Kidney (tissue), 14 donors: ENCODE measurements around the gene POM121L12. TPM values are rescaled to one million over a fixed set of nuclear protein-coding genes. Genes with fewer than 3 reads are reported as not detected.

Experiments used
- DNase-seq, 5 donors: peaks; one replicate each; pipeline ENCODE4 v3.0.0-alpha.2; 2013 to 2020
- FAIRE-seq: peaks from 2 replicates; lab custom pipeline; 2012; peaks lifted over from hg19 to GRCh38; lab: Jason Lieb, UNC
- H3K27ac ChIP-seq, 2 donors: one replicate each; pipeline ENCODE4 v1.7.0; 2013; ENCODE audit warnings: low read depth in 2 of 2, low read length in 2 of 2, inconsistent platforms in 1 of 2
- H3K27me3 ChIP-seq: one replicate; pipeline ENCODE4 v1.7.1; 2013; ENCODE audit warnings: low read length, inconsistent platforms; ENCODE audit not compliant: control insufficient read depth, insufficient read depth
- H3K36me3 ChIP-seq, 3 donors: one replicate each; pipeline versions ENCODE4 v1.7.0 to v1.7.1; 2013; ENCODE audit warnings: low read length in 3 of 3, control low read depth in 1 of 3, inconsistent platforms in 1 of 3; ENCODE audit not compliant: insufficient read depth in 3 of 3, control insufficient read depth in 2 of 3
- H3K4me1 ChIP-seq, 3 donors: one replicate each; pipeline versions ENCODE4 v1.7.0 to v1.7.1; 2013; ENCODE audit warnings: low read length in 3 of 3, inconsistent platforms in 1 of 3, low read depth in 1 of 3; ENCODE audit not compliant: control insufficient read depth in 2 of 3, insufficient read depth in 2 of 3
- H3K4me3 ChIP-seq, 3 donors: one replicate each; pipeline versions ENCODE4 v1.7.0 to v1.8.1; 2013; ENCODE audit warnings: low read length in 3 of 3, control low read depth in 1 of 3, inconsistent platforms in 1 of 3
- H3K9ac ChIP-seq, 3 donors: one replicate each; pipeline versions ENCODE4 v1.7.0 to v1.7.1; 2013; ENCODE audit warnings: low read length in 3 of 3, control low read depth in 1 of 3, inconsistent platforms in 1 of 3
- H3K9me3 ChIP-seq, 3 donors: one replicate each; pipeline versions ENCODE4 v1.7.0 to v1.7.1; 2013; ENCODE audit warnings: low read length in 3 of 3, control low read depth in 1 of 3, inconsistent platforms in 1 of 3; ENCODE audit not compliant: control insufficient read depth in 2 of 3, insufficient read depth in 1 of 3
- intact Hi-C: fragments of 100-400 bp; cut with DNase I; formaldehyde crosslinking; loops from one replicate; pipeline ENCODE4 v1.11.1; 2022
- polyA plus RNA-seq: library from polyadenylated mRNA; stranded (reverse); fragments of 350-450 nt; fragmentation: Illumina TruSeq; extraction: RNeasy Lipid Tissue Mini Kit (QIAGEN cat#74804); gene quantifications from one replicate; pipeline ENCODE4 v1.2.3, GENCODE V29; 2014; ENCODE audit warnings: low read depth, low replicate concordance; ENCODE audit not compliant: insufficient read depth
- total RNA-seq: library from RNA; stranded (reverse); fragmentation: NEBNext Ultra II Directional; extraction: Animal tissue kit (Norgen Biotek cat#: 25700); gene quantifications from one replicate; pipeline ENCODE4 v1.2.1, GENCODE V29; 2021
- TF ChIP-seq, protein P1 (sequence below): IDR thresholded peaks from 3 replicates; pipeline ENCODE4 v1.5.1; 2012; ENCODE audit warnings: mild to moderate bottlenecking, moderate library complexity, borderline replicate concordance; ENCODE audit not compliant: insufficient read depth; ENCODE audit errors: extremely low read depth
- donor health status: control.
- donor health status: control.
- donor health status: control.
- donor health status: control.
- donor health status: control.
- donor health status: DM: yes; HTN: yes; CAD: no.
- donor health status: Normal renal cell carcinoma (clear cell type).

The POM121L12 gene
- total and polyA plus RNA-seq, 2 donors from 2014 or later, result not detected

DNA sequence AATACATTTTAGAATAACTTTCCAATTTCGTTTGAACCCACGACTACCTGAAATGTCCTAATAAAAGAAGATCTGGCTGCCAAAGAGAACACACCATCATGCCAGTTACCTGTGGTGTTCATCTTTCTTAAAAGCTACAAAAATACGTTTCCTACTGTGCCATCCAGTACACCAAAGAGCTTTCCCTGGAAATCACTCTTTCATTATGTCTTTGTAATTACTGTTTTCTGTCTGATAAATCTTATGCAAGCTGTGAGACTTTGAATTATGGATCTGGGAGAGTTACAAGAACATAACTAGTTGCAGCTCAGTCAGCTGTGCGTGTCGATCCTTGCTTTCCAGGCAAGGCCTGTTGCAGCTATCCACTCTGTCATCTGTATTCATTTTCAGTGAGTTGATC, 12.5 kb upstream of the POM121L12 start:
- Histone ChIP-seq H3K4me1 (no peaks in the 10 kb centered on the region), H3K9ac (no peak overlapping the region), H3K9me3 (no peaks in the 10 kb centered on the region), H3K36me3 (no peaks in the 10 kb centered on the region), H3K4me3 (no peak overlapping the region), H3K27me3 (no peaks in the 10 kb centered on the region), H3K27ac (no peak overlapping the region)
- intact Hi-C loops, result no loop called here
- FAIRE-seq, result no peak
- DNase-seq, result no peak
- TF ChIP-seq, protein P1, sequence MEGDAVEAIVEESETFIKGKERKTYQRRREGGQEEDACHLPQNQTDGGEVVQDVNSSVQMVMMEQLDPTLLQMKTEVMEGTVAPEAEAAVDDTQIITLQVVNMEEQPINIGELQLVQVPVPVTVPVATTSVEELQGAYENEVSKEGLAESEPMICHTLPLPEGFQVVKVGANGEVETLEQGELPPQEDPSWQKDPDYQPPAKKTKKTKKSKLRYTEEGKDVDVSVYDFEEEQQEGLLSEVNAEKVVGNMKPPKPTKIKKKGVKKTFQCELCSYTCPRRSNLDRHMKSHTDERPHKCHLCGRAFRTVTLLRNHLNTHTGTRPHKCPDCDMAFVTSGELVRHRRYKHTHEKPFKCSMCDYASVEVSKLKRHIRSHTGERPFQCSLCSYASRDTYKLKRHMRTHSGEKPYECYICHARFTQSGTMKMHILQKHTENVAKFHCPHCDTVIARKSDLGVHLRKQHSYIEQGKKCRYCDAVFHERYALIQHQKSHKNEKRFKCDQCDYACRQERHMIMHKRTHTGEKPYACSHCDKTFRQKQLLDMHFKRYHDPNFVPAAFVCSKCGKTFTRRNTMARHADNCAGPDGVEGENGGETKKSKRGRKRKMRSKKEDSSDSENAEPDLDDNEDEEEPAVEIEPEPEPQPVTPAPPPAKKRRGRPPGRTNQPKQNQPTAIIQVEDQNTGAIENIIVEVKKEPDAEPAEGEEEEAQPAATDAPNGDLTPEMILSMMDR, result no peak

GRCh38 chr7:53048638-53049037, 13.2 kb downstream of the POM121L12 start:
- Histone ChIP-seq H3K9ac (no peak overlapping the region), H3K36me3 (no peaks in the 10 kb centered on the region), H3K4me3 (no peak overlapping the region), H3K9me3 (no peaks in the 10 kb centered on the region), H3K27me3 (no peaks in the 10 kb centered on the region), H3K4me1 (no peaks in the 10 kb centered on the region), H3K27ac (no peak overlapping the region)
- intact Hi-C loops, result no loop called here
- TF ChIP-seq, protein P1, result no peak
- no peak for FAIRE-seq
- no peak for DNase-seq

GRCh38 chr7:53050433-53050832, 15.0 kb downstream of the POM121L12 start:
- TF ChIP-seq, protein P1, result no peak
- no peak overlapping the region for H3K27ac ChIP-seq
- no peak overlapping the region for H3K9ac ChIP-seq
- no peak overlapping the region for H3K4me3 ChIP-seq
- no peaks in the 10 kb centered on the region for H3K36me3 ChIP-seq
- no peaks in the 10 kb centered on the region for H3K4me1 ChIP-seq
- DNase-seq (no peak), FAIRE-seq (no peak)
- H3K9me3 ChIP-seq, result no peaks in the 10 kb centered on the region
- H3K27me3 ChIP-seq, result no peaks in the 10 kb centered on the region
- intact Hi-C loops, result no loop called here

GRCh38 chr7:53059591-53059990, 24.2 kb downstream of the POM121L12 start:
- TF ChIP-seq, protein P1, result no peak
- FAIRE-seq (no peak), DNase-seq (no peak)
- Histone ChIP-seq H3K9me3 (peaks cover 0 to 2% (median 2%) of the 10 kb centered on the region in 3 donors), H3K36me3 (no peaks in the 10 kb centered on the region), H3K4me3 (no peak overlapping the region), H3K27ac (no peak overlapping the region), H3K9ac (no peak overlapping the region), H3K4me1 (no peaks in the 10 kb centered on the region), H3K27me3 (no peaks in the 10 kb centered on the region)
- intact Hi-C loops, result no loop called here
